GM12891 (cell line): ENCODE data around the gene SYS1.

Experiments used
- PAX5 ChIP-seq: IDR thresholded peaks from 2 replicates; pipeline ENCODE4 v1.6.1; 2011; ENCODE audit warnings: low read length, moderate library complexity, mild to moderate bottlenecking; ENCODE audit not compliant: insufficient read depth, severe bottlenecking
- POLR2A ChIP-seq: IDR thresholded peaks from 2 replicates; pipeline ENCODE4 v1.6.1; 2011; ENCODE audit warnings: low read depth, low read length, control low read depth
- POLR2AphosphoS5 ChIP-seq: IDR thresholded peaks from 2 replicates; pipeline ENCODE4 v1.6.1; 2011; ENCODE audit warnings: low read depth, low read length, control low read depth
- SPI1 ChIP-seq: IDR thresholded peaks from 2 replicates; pipeline ENCODE4 v1.6.1; 2011; ENCODE audit warnings: low read depth, low read length, control low read depth
- TAF1 ChIP-seq: IDR thresholded peaks from 2 replicates; pipeline ENCODE4 v1.6.1; 2011; ENCODE audit warnings: low read depth, low read length, control low read depth

- TF ChIP-seq POLR2A (no peak), SPI1 (no peak), POLR2AphosphoS5 (no peak), TAF1 (no peak), PAX5 (no peak)
Observed at GRCh38 chr20:45341939-45342854, 20.8 kb upstream of the SYS1 start.
